PFSK-1 (cell line): ENCODE data around the gene KRT78.
A peak's percentile ranks its signal among the peaks of the same experiment; 100 is the strongest.

ENCODE experiments used
- FOXP2 ChIP-seq: optimal IDR thresholded peaks from 2 replicates; pipeline ENCODE3; 2011; ENCODE audit warnings: borderline replicate concordance, control low read depth, inconsistent platforms; ENCODE audit not compliant: insufficient read depth; ENCODE audit errors: extremely low read length, extremely low read depth
- POLR2AphosphoS5 ChIP-seq: IDR thresholded peaks from 2 replicates; pipeline ENCODE4 v1.6.1; 2012; ENCODE audit warnings: low read depth, mild to moderate bottlenecking, control low read depth, low read length, moderate library complexity
- REST ChIP-seq, 2 experiments: IDR thresholded peaks; 2 replicates each; pipeline versions ENCODE4 v1.6.1 to v1.8.0; 2011 to 2012; ENCODE audit warnings: low read depth in 2 of 2, low read length in 2 of 2, control low read depth in 1 of 2, inconsistent platforms in 1 of 2, mild to moderate bottlenecking in 1 of 2, moderate library complexity in 1 of 2; ENCODE audit not compliant: insufficient read depth in 1 of 2
- SIN3A ChIP-seq: IDR thresholded peaks from 2 replicates; pipeline ENCODE4 v1.6.1; 2012; ENCODE audit warnings: mild to moderate bottlenecking, low read length, moderate library complexity, borderline replicate concordance; ENCODE audit not compliant: insufficient read depth
- TAF1 ChIP-seq: IDR thresholded peaks from 2 replicates; pipeline ENCODE4 v1.6.1; 2012; ENCODE audit warnings: low read length, control low read depth, borderline replicate concordance; ENCODE audit not compliant: insufficient read depth

KRT78 gene

GRCh38 chr12:52892207-52892852 is 43.5 kb upstream of the KRT78 start:
- no peak for TF ChIP-seq TAF1
- no peak for TF ChIP-seq FOXP2
- no peak for TF ChIP-seq REST (IDR thresholded peaks at IDR 0.05; ENCODE audit: insufficient read depth in 1 of 2, low read depth in 2 of 2, low read length in 2 of 2)
- no peak for TF ChIP-seq POLR2AphosphoS5
- no peak for TF ChIP-seq SIN3A

- TF ChIP-seq TAF1 (no peak), SIN3A (no peak), FOXP2 (no peak), REST (IDR thresholded peaks at IDR 0.05; ENCODE audit: insufficient read depth in 1 of 2, low read depth in 2 of 2, low read length in 2 of 2) (no peak), POLR2AphosphoS5 (no peak)
Observed at GRCh38 chr12:52891044-52891443, 42.2 kb upstream of the KRT78 start.

- no peak for TF ChIP-seq TAF1
- TF ChIP-seq SIN3A = no peak
- TF ChIP-seq POLR2AphosphoS5 = no peak
Observed at GRCh38 chr12:52890417-52890816, 41.6 kb upstream of the KRT78 start.

- TF ChIP-seq REST (IDR thresholded peaks at IDR 0.05; ENCODE audit: insufficient read depth in 1 of 2, low read depth in 2 of 2, low read length in 2 of 2) = 0 out of 4 replicates have a peak, but pooled peaks of 1 of the 2 experiments have one; percentile 31
- TF ChIP-seq FOXP2 = no peak
- TF ChIP-seq SIN3A = no peak
- TF ChIP-seq TAF1 = no peak
- no peak for TF ChIP-seq POLR2AphosphoS5
Observed at GRCh38 chr12:52884526-52885293, 35.9 kb upstream of the KRT78 start.

GRCh38 chr12:52879394-52880351 is 30.9 kb upstream of the KRT78 start:
- TF ChIP-seq SIN3A (no peak), FOXP2 (peak; percentile 40), REST (IDR thresholded peaks at IDR 0.05; ENCODE audit: insufficient read depth in 1 of 2, low read depth in 2 of 2, low read length in 2 of 2) (no peak), POLR2AphosphoS5 (no peak)
